ENCODE data around the gene TEKT2.

Gene TEKT2

DNA sequence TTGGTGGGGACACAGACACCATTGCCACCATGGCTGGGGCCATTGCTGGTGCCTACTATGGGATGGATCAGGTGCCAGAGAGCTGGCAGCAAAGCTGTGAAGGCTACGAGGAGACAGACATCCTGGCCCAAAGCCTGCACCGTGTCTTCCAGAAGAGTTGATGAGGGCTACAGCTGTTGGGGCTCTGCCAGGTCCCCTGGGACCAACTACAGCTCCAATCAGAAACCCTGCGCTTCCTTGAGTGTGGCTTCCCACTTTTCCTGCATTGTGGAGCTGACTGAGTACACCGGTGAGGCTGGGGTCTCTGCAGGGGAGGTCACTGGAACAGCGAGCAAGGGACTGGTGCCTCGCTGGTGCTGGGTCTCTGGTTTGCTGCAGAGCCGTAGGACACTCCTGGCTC is 9.3 kb downstream of the TEKT2 start:
- H3K27ac ChIP-seq (ENCODE audit: low read depth, low read length) = no peak overlapping the region
- H3K4me1 ChIP-seq (ENCODE audit: control insufficient read depth in 1 of 2, insufficient read depth in 2 of 2, low read length in 2 of 2) = peaks cover 8 to 20% of the 10 kb centered on the region in 2 donors
- H3K27me3 ChIP-seq (ENCODE audit: control insufficient read depth in 1 of 2, insufficient read depth in 2 of 2, low read length in 2 of 2) = no peaks in the 10 kb centered on the region
- H3K36me3 ChIP-seq (ENCODE audit: control insufficient read depth in 1 of 2, insufficient read depth in 2 of 2, low read length in 2 of 2) = peaks cover 37 to 57% of the 10 kb centered on the region in 2 donors
- no peak overlapping the region for H3K9ac ChIP-seq (ENCODE audit: low read depth in 1 of 2, low read length in 2 of 2)
- H3K4me3 ChIP-seq (ENCODE audit: low read depth in 1 of 2, low read length in 2 of 2) = no peak overlapping the region
- no peaks in the 10 kb centered on the region for H3K9me3 ChIP-seq (ENCODE audit: control insufficient read depth in 1 of 2, low read length in 2 of 2)

DNA sequence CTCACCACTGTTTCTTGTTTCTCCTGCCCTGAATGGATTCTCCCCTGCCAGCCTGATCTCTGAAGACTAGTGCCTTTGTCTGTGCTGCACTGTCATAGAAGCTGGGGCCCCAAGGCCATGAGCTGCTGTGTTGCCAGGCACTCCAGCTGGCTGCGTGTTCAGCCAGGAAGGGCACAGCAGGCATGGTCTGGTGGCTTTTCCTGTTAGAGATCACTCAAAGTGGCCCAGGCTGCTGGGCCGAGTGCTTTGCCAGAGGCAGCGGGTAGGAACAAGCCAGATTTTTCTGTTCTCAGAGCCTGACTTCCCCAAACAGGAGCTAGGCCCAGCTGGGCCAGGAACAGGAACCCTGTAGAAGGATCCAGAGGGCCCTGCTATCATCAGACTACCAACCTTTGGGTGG is 10.0 kb downstream of the TEKT2 start:
- H3K4me1 ChIP-seq (ENCODE audit: control insufficient read depth in 1 of 2, insufficient read depth in 2 of 2, low read length in 2 of 2) = peaks cover 8 to 17% of the 10 kb centered on the region in 2 donors
- H3K27ac ChIP-seq (ENCODE audit: low read depth, low read length) = no peak overlapping the region
- H3K9ac ChIP-seq (ENCODE audit: low read depth in 1 of 2, low read length in 2 of 2) = no peak overlapping the region
- peaks cover 37 to 57% of the 10 kb centered on the region in 2 donors for H3K36me3 ChIP-seq (ENCODE audit: control insufficient read depth in 1 of 2, insufficient read depth in 2 of 2, low read length in 2 of 2)
- no peaks in the 10 kb centered on the region for H3K27me3 ChIP-seq (ENCODE audit: control insufficient read depth in 1 of 2, insufficient read depth in 2 of 2, low read length in 2 of 2)
- H3K9me3 ChIP-seq (ENCODE audit: control insufficient read depth in 1 of 2, low read length in 2 of 2) = no peaks in the 10 kb centered on the region
- no peak overlapping the region for H3K4me3 ChIP-seq (ENCODE audit: low read depth in 1 of 2, low read length in 2 of 2)

DNA sequence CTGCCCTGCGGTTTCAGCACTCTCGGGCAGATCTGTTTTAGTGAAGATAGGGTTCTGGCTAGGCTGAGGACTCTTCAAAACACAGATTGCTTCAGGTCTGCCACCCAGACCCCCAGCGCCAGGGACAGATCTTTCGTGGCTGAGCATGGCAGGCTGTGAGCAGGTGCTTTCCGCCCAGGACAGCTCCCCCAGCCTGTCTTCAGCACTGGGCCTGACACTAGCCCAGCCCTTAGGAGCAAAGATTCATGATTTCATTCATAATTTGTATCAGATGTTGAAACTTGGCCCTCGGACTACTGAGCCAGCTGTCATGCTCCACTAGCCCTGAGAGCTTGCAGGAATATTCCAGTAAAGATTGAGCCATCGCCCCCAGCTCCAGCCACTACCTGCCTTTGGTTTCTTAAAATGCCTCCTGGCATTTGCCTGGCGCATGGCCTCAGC is 10.7 kb downstream of the TEKT2 start:
- Histone ChIP-seq H3K4me1 (ENCODE audit: control insufficient read depth in 1 of 2, insufficient read depth in 2 of 2, low read length in 2 of 2) (peaks cover 7 to 13% of the 10 kb centered on the region in 2 donors), H3K27me3 (ENCODE audit: control insufficient read depth in 1 of 2, insufficient read depth in 2 of 2, low read length in 2 of 2) (no peaks in the 10 kb centered on the region), H3K9ac (ENCODE audit: low read depth in 1 of 2, low read length in 2 of 2) (no peak overlapping the region), H3K9me3 (ENCODE audit: control insufficient read depth in 1 of 2, low read length in 2 of 2) (no peaks in the 10 kb centered on the region), H3K36me3 (ENCODE audit: control insufficient read depth in 1 of 2, insufficient read depth in 2 of 2, low read length in 2 of 2) (peaks cover 37 to 57% of the 10 kb centered on the region in 2 donors), H3K4me3 (ENCODE audit: low read depth in 1 of 2, low read length in 2 of 2) (no peak overlapping the region), H3K27ac (ENCODE audit: low read depth, low read length) (no peak overlapping the region)

DNA sequence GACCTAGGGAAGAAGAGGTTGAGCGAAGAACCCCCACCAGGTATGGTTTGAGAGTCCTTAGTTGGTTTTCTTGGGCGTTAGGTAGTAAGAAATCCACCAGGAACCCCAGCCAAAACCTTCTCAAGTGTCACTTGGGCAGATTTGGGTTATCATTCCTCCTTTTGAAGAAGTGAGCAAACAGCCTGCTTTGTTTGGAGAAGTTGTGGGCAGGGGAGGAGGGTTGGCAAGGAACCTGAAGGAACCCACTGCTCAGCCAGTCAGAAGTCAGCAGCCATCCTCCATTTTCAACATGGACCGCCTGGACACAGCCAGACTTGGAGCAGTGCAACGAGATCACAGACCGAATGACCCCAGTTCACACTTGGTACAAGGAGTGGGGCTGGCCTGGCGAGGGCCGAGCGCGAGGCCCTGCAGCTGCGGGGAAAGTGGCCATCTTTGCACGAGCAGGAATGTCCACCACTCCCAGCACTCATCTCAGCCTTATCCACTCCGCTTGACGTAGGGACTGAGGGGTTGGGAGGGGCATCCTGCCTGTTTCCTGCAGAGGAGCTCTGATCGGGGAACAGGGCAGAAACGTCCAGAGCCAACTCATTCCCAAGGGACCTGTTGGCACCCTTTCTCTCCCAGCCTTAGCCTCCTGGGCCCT is 12.0 kb downstream of the TEKT2 start:
- no peaks in the 10 kb centered on the region for H3K9me3 ChIP-seq (ENCODE audit: control insufficient read depth in 1 of 2, low read length in 2 of 2)
- H3K36me3 ChIP-seq (ENCODE audit: control insufficient read depth in 1 of 2, insufficient read depth in 2 of 2, low read length in 2 of 2) = peaks cover 37 to 57% of the 10 kb centered on the region in 2 donors
- H3K27me3 ChIP-seq (ENCODE audit: control insufficient read depth in 1 of 2, insufficient read depth in 2 of 2, low read length in 2 of 2) = no peaks in the 10 kb centered on the region
- H3K9ac ChIP-seq (ENCODE audit: low read depth in 1 of 2, low read length in 2 of 2) = no peak overlapping the region
- H3K4me3 ChIP-seq (ENCODE audit: low read depth in 1 of 2, low read length in 2 of 2) = no peak overlapping the region
- no peak overlapping the region for H3K27ac ChIP-seq (ENCODE audit: low read depth, low read length)
- peaks cover 8% of the 10 kb centered on the region in 2 donors for H3K4me1 ChIP-seq (ENCODE audit: control insufficient read depth in 1 of 2, insufficient read depth in 2 of 2, low read length in 2 of 2)

DNA sequence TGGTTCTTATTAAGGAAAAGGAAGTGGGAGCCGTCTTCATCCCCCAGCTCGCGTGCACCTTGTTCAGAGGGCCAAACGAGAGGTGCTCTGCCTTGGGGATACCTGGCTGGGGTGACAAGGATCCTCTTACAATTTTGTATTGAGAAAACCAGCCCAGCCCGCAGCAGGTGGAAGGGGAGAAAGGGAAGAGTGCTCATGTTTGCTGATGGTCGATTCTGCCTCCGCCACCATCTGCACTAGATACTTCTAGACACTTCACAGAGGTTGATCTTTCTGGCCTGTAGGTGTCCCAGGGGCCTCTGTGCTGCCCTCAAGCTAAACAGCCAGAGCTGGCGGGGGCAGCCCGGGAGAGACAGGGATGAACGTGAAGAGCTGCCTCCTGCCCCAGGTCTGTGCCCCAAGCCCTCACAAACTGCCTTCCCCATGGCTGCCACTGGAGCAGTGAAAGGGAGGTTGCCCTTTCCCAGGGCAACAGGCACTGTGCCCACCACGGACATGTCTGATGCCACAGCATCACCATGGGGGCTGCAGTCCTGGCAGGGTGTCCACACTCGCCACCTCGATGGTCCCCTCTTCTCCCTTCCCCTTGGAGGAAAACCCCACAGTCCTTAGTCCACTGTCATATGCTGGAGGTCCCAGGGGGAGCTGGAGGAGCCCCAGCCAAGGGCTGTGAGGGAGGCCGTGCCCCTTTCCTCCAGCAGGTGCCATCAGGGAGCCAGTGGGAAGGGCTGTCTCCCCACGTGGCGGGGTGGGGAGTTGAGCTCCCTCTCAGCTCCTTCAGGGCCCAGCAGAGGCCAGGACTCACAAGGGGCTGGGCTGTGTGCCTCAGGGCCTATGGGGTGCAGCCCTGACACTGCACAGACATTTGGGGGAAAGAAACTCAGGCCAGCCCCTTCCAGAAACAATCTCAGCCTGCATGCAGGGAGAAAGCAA is 12.9 kb downstream of the TEKT2 start:
- Histone ChIP-seq H3K4me1 (ENCODE audit: control insufficient read depth in 1 of 2, insufficient read depth in 2 of 2, low read length in 2 of 2) (peaks cover 5 to 8% of the 10 kb centered on the region in 2 donors), H3K9me3 (ENCODE audit: control insufficient read depth in 1 of 2, low read length in 2 of 2) (no peaks in the 10 kb centered on the region), H3K4me3 (ENCODE audit: low read depth in 1 of 2, low read length in 2 of 2) (no peak overlapping the region), H3K27me3 (ENCODE audit: control insufficient read depth in 1 of 2, insufficient read depth in 2 of 2, low read length in 2 of 2) (no peaks in the 10 kb centered on the region), H3K27ac (ENCODE audit: low read depth, low read length) (no peak overlapping the region), H3K36me3 (ENCODE audit: control insufficient read depth in 1 of 2, insufficient read depth in 2 of 2, low read length in 2 of 2) (peaks cover 33 to 50% of the 10 kb centered on the region in 2 donors), H3K9ac (ENCODE audit: low read depth in 1 of 2, low read length in 2 of 2) (no peak overlapping the region)

DNA sequence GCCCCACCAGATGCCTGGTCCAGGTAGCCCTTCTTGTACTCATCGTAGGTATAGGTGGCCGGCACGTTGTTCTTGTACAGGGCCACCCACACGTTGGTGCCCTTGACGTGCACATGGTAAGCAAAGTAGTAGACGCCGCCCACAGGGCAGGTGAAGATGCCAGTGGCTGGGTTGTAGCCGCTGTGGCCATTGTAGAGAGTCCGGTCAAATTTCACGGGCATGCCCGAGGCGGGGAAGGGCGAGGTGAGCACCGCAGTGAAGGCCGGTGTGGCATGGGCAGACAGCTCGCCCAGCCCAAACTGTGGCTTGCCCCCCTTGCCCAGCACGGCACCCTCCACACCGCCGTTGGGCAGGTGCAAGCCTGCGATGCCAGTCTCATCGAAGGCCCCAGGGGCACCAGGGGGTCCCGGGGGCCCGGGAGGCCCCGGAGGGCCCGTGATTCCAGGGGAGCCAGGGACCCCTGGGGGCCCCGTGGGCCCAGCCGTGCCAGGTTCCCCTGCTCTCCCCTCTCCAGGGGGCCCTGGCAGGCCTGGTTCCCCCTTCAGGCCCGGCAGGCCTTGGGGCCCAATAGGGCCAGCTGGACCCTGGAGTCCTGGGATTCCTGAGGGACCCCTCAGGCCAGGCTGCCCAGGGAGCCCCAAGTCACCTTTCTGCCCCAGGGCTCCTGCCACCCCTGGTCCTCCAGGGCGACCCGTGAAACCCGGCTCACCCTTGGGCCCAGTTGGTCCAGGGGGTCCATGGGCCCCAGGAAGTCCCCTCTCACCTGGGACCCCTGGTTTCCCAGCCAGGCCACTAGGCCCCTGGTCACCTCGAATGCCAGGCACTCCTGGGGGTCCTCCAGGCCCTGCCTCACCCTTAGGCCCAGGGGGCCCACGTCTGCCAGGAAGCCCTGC is 14.0 kb downstream of the TEKT2 start:
- no peak overlapping the region for H3K9ac ChIP-seq (ENCODE audit: low read depth in 1 of 2, low read length in 2 of 2)
- peaks cover 21 to 38% of the 10 kb centered on the region in 2 donors for H3K36me3 ChIP-seq (ENCODE audit: control insufficient read depth in 1 of 2, insufficient read depth in 2 of 2, low read length in 2 of 2)
- no peak overlapping the region for H3K4me3 ChIP-seq (ENCODE audit: low read depth in 1 of 2, low read length in 2 of 2)
- H3K27ac ChIP-seq (ENCODE audit: low read depth, low read length) = no peak overlapping the region
- no peaks in the 10 kb centered on the region for H3K27me3 ChIP-seq (ENCODE audit: control insufficient read depth in 1 of 2, insufficient read depth in 2 of 2, low read length in 2 of 2)
- no peaks in the 10 kb centered on the region for H3K9me3 ChIP-seq (ENCODE audit: control insufficient read depth in 1 of 2, low read length in 2 of 2)
- H3K4me1 ChIP-seq (ENCODE audit: control insufficient read depth in 1 of 2, insufficient read depth in 2 of 2, low read length in 2 of 2) = peaks cover 5 to 8% of the 10 kb centered on the region in 2 donors

DNA sequence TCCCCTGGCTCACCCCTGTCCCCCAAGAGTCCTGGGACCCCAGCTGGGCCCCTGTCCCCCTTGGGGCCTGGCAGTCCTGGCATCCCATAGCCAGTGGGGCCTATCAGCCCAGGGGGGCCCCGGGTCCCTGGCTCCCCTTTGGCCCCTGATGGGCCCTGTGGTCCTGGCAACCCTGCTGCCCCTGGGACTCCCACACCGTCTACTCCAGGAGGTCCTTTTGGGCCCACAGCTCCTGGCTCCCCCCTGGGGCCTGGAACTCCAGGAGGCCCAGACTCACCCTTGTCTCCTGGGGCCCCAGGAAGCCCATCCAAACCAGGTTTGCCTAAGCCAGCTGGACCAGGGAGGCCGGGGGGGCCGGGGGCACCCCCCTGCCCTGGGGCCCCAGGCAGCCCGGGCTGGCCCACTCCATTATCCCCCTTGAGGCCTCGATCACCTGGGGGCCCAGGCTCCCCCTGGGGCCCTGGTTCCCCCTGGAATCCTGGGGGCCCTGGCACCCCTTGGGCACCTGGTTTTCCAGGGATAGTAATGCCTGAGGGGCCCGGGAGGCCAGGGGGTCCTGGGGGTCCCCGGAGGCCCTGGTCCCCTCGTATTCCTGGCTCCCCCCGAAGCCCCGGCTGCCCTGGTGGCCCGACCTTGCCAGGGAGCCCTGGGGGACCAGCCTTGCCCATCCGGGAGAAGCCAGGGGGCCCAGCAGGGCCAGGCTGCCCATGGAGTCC is 14.9 kb downstream of the TEKT2 start:
- H3K9ac ChIP-seq (ENCODE audit: low read depth in 1 of 2, low read length in 2 of 2) = no peak overlapping the region
- no peak overlapping the region for H3K4me3 ChIP-seq (ENCODE audit: low read depth in 1 of 2, low read length in 2 of 2)
- H3K9me3 ChIP-seq (ENCODE audit: control insufficient read depth in 1 of 2, low read length in 2 of 2) = no peaks in the 10 kb centered on the region
- no peaks in the 10 kb centered on the region for H3K27me3 ChIP-seq (ENCODE audit: control insufficient read depth in 1 of 2, insufficient read depth in 2 of 2, low read length in 2 of 2)
- peaks cover 12 to 30% of the 10 kb centered on the region in 2 donors for H3K36me3 ChIP-seq (ENCODE audit: control insufficient read depth in 1 of 2, insufficient read depth in 2 of 2, low read length in 2 of 2)
- H3K4me1 ChIP-seq (ENCODE audit: control insufficient read depth in 1 of 2, insufficient read depth in 2 of 2, low read length in 2 of 2) = peaks cover 5% of the 10 kb centered on the region in 2 donors
- H3K27ac ChIP-seq (ENCODE audit: low read depth, low read length) = no peak overlapping the region

DNA sequence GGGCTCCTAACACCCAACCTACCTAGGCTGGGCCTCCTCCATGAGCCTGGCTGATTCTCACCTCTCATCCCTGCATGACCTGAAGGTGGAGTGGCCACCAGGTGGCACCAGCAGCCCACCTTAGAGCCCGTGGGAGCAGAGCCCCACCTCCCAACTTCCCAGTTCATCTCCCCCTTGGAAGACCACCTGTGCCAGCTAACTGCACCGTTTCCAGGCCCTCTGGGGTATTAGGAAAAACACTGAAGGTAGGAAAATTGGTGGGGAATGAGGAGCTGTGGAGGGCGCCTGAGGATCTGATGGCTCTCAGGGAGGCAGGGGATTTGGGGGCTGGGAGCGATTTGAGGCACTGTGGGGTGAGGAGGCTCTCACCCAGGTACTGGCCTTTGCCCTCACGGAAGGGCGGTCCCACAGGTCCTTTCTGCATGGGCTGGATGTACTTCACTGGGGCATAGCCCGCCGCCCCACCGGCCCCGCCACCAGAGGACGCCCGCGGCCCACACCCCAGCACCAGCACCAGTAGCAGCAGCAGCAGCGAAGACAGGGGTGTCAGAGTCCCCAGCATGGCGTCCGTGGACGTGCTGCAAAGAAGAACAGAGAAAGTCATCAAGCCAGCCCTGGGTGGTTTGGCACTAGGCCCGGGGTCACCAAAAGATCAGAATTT is 15.9 kb downstream of the TEKT2 start:
- peak overlapping the region in 1 of 2 donors; percentile 18 for H3K9ac ChIP-seq (ENCODE audit: low read depth in 1 of 2, low read length in 2 of 2)

DNA sequence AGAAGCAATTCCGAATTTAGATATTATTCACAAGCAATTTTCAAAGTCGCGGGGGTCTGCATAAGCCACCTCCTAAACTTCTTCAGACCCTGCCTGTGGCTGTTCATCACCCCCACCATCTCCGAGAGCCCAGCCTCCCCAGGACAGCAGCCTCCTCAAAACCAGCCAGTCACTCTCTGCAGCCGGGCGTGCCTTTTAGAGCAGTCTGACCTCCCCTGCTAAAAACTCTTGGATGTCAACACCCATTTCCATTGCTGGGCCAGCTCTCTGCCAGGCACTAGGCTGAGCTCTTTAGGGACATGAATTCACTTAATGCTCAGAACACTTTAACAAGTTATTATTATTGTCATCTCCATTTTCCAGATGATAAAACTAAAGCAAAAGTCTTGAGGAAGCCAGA is 16.5 kb downstream of the TEKT2 start:
- Histone ChIP-seq H3K27me3 (ENCODE audit: control insufficient read depth in 1 of 2, insufficient read depth in 2 of 2, low read length in 2 of 2) (no peaks in the 10 kb centered on the region), H3K9me3 (ENCODE audit: control insufficient read depth in 1 of 2, low read length in 2 of 2) (no peaks in the 10 kb centered on the region), H3K9ac (ENCODE audit: low read depth in 1 of 2, low read length in 2 of 2) (no peak overlapping the region), H3K4me1 (ENCODE audit: control insufficient read depth in 1 of 2, insufficient read depth in 2 of 2, low read length in 2 of 2) (peaks cover 5% of the 10 kb centered on the region in 2 donors), H3K4me3 (ENCODE audit: low read depth in 1 of 2, low read length in 2 of 2) (no peak overlapping the region), H3K27ac (ENCODE audit: low read depth, low read length) (no peak overlapping the region), H3K36me3 (ENCODE audit: control insufficient read depth in 1 of 2, insufficient read depth in 2 of 2, low read length in 2 of 2) (peaks cover 0 to 14% of the 10 kb centered on the region in 2 donors)

More for the DNA sequence above, 15.9 kb downstream of the TEKT2 start:
- Histone ChIP-seq H3K36me3 (ENCODE audit: control insufficient read depth in 1 of 2, insufficient read depth in 2 of 2, low read length in 2 of 2) (peaks cover 3 to 20% of the 10 kb centered on the region in 2 donors), H3K27me3 (ENCODE audit: control insufficient read depth in 1 of 2, insufficient read depth in 2 of 2, low read length in 2 of 2) (no peaks in the 10 kb centered on the region), H3K9me3 (ENCODE audit: control insufficient read depth in 1 of 2, low read length in 2 of 2) (no peaks in the 10 kb centered on the region), H3K27ac (ENCODE audit: low read depth, low read length) (no peak overlapping the region), H3K4me3 (ENCODE audit: low read depth in 1 of 2, low read length in 2 of 2) (peak overlapping the region; percentile 30 to 54), H3K4me1 (ENCODE audit: control insufficient read depth in 1 of 2, insufficient read depth in 2 of 2, low read length in 2 of 2) (peaks cover 5% of the 10 kb centered on the region in 2 donors)
